NCI-H345 treated with DMSO at 0.1 percent for 48 hours (cell line): ENCODE measurements around the gene CNR2.
"Not testable (repeated sequence)": the region's sequence is repeated elsewhere in the genome, so short reads cannot be mapped to it uniquely, and the experiment has no call there.

ENCODE experiments used
- DNase-seq: peaks from one replicate; lab custom pipeline; 2025; ENCODE audit not compliant: unreplicated experiment; lab: John Stamatoyannopoulos, UW

CNR2 gene

DNA sequence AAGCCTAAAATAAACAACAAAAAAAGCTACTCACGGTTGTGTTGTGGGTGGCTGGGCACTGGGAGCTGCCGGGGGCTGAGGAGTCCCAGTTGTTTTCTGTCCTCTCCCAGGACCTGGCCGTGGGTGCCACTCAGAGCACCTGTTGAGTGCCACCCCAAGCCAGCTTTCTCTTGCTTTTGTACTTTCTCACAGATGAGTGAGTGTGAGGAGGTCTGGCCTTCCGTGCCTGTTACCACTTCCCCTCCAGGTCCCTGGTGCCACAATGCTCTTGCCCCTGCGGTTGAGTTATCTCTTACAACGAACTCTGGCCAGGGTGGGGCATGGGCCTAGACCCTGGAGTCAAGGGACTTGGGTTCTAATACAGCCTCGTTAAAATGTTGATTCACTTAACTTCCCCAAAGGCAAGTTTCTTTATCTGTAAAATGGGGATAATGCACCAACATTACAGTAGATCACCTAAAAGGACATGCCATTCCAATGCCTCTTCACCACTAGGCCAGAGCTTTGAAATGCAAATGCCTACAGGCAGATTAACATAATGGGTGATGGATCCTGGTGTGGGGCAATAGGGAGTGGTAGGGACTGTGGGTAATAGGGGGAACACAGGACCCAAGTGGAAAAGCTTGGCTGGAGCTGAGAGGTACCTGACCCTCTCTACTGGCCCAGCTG lies at the start of gene CNR2:
CNR2 (minus strand) TSS at position 151 of the 669 bp plus-strand sequence. CDS start 37,745 bp downstream, outside the sequence.
- no peak for DNase-seq

DNA sequence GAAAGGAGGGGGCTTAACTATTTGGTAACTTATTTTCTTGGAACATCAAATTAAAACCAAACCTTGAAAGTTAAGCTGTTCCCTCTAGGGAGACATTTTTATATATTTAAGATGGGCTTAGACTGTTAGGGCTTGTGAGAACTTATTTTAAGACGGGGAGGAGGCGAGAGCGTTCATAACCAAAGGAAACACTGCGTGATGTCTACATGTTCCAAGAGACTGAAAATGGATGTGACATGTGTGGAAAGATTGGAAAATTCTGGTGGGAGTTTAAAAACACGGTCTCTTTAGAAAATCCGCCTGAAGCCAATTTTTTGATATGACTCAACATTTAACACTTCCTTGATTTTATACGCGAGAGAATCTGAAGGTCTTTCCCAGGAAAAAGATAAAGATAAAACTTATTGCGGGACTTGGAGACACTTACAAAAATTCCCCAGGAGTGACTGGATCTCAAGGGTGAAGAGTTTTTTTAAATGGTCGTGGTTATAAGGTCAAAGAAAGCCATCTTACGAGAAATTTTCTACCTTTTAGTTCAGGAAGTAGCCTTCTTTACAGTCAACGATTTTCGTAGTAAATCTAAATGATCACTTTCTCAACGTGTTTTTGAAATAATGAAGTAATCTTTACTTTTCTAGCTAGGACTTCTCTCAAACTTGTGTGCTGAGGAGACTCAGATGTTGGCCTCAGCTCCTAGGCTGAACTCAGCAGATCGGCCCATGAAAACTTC lies 47.3 kb upstream of the CNR2 start:
- DNase-seq: no peak

DNA sequence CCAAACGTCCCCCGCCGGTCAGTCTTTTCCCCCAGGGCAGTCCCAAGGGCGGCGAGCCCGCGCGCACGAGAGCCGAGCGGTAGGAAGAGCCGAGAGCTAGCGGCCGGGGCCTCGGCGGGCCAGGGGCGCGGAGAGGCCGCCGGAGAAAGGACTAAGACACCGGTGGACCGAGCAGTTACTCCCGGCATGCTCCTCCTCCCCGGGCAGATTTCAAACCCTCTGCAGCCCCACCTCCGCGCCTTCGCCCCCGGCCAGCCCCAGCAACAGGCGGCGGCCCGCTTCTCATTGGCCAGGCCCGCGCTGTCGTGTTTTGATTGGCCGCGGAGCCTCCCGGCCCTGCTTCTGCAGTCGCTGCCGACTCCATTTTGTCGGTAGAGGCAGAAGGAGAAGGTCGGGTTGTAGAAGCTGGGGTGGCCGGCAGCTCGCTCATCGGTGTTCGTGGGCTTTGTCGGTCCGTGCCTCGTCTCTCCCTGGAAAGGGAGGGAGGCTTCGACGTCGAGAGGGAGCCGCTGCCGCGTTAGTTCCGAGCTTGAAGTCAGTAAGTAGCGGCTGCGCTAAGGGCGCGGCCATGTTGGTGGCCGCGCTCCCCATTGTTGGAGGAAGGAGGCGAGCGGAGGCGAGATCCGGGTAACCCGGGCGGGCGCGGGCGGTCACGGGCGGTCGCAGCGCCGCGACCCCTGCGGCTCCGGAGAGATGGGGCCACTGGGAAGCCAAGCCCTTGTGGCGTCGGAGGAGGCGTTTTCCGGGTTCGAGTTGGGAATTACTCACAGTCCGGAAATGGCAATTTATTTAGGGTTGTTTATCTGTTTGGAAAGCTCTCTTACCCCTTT lies 46.5 kb upstream of the CNR2 start, which contains the start of gene PNRC2:
PNRC2 (plus strand) TSS at position 368 of the 830 bp plus-strand sequence. CDS start 1,630 bp downstream, outside the sequence.
- DNase-seq: peak; percentile 90

DNA sequence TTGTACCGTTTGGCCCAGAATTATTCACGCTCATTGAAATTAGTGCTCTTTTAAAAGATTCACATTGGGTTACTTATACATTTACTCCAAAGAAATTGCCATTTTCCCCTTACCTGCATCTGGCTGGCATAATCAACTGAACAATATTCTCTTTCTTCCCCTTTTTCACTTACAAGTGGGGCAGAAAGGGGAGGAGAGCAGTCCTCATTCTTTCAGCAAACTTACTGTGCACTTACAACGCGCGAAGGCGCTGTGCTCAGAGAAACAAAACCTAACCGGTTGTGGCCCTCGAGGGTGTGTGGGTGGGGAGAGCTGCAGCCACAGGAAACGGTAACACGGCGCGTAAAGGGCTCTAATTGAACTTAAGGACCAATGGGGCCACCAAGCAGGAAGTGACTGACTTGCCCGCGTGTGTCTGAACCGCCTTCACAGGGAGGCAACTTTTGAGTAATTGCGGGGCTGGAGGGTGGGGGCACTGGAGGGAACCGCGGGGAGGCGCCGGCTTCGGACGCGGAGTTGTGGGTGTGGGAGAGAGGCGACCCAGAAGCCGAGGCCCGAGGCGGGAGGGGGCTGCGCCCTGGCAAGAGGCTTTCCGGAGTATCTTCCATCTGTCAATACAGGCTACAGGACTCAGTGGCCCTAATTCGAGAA lies 45.8 kb upstream of the CNR2 start:
- peak; percentile 84 for DNase-seq

- DNase-seq: not testable (repeated sequence)
Observed at GRCh38 chr1:23958040-23958809, 45.1 kb upstream of the CNR2 start.

DNA sequence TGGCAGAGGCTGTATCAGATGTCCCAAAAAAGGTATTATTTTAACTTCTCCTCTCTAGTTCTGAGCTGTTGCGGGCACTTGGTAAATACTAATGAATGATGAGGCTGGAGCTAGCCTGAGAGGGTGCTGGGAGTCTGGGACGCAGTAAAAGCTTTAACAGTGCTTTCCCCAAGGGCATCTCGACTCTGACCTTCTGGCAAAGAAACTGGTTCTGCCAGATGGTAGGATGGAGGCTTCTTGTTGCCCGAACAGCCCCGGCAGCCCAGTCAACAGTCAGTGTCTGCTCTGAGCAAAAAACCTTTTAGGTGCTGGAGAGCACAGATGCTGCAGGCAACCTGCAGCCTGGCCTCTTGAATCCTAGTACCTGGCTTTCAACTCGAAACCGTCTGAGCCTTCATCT lies 43.9 kb upstream of the CNR2 start:
- DNase-seq: no peak

DNA sequence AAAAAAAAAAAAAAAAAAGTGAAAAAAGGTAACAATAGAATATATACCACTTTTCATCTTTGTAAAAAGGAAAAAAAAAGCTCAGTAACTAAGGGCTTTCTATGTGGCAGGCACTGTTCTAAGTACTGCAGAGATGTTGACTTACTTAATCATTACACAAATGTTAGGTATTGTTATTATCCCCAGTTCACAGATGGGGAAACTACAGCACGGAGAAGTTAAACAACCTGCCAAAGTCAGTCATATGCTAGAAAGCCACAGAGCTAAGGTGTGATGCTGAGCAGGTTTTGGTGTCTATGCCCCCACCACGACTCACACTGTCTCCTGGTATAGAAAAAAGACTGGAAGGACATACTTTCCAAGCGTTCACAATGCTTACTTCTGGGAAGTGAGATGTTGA lies 39.9 kb upstream of the CNR2 start:
- DNase-seq: no peak

GRCh38 chr1:23947366-23947765 lies 34.2 kb upstream of the CNR2 start:
- no peak for DNase-seq

GRCh38 chr1:23936481-23937176 lies 23.5 kb upstream of the CNR2 start:
- DNase-seq: no peak

GRCh38 chr1:23931491-23931880 lies 18.3 kb upstream of the CNR2 start:
- DNase-seq: no peak

DNA sequence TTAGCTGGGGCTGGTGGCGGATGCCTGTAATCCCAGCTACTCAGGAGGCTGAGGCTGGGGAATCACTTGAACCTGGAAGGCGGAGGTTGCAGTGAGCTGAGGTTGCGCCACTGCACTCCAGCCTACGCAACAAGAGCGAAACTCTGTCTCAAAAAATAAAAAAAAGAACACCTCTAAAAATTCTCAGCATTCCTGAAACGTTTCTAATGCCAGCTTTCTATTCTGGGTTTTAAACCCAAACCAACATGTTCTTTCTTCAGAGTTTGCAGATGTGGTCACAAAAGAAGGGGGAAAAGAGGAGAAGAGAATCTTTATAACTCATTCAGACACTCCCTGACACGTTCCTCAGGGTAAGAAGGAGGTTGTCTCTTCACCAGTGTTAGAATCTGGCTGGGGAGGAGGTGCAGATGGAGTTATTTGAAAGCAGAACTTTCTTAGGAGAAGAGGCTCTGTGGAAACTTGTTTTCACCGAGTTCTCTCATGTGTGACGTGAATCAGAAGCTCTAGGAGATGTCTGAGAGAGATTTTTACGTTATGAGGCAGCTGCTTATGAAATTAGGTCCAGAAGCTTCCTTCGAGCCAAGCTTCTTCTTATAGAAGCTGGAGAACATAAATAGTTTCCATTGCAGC lies 17.8 kb upstream of the CNR2 start:
- no peak for DNase-seq

DNA sequence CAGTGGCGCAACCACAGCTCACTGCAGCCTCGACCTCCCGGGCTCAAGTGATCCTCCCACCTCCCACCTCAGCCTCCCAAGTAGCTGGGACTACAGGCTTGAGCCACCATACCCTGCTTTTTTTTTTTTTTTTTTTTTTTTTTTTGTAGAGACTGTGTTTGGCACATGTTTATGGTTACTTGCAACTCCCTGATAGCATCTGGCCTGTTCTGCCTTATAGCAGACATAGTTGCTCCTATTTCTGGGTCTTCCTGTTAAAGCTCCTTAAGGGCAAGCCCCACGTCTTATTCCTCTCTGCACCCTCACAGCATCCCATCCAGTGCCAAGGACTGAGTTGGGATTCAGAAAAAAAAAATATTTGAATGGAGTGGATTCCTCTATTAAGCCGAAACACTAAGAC lies 17.1 kb upstream of the CNR2 start:
- no peak for DNase-seq

DNA sequence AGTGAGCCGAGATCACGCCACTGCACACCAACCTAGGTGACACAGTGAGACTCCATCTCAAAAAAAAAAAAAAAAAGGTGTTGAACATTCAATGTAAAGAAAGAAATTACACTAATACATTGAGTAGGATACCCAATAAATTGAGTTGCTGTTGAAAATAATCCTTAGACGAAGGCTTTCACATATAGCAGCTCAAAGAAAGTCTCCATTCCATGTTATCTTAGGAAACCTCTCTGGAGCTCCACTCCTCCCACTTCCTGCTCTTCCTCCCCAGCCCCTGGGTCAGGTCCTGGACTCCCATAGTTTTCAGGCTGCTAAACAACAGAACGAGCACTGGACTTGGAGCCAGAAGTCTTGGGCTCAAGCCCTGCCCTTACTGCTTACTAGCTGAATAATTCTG lies 15.6 kb upstream of the CNR2 start:
- DNase-seq: no peak

- DNase-seq: no peak
Observed at GRCh38 chr1:23927097-23927496, 13.9 kb upstream of the CNR2 start.

GRCh38 chr1:23925279-23925678 lies 12.1 kb upstream of the CNR2 start:
- DNase-seq: no peak

- DNase-seq: no peak
Observed at GRCh38 chr1:23924601-23925000, 11.4 kb upstream of the CNR2 start.

DNA sequence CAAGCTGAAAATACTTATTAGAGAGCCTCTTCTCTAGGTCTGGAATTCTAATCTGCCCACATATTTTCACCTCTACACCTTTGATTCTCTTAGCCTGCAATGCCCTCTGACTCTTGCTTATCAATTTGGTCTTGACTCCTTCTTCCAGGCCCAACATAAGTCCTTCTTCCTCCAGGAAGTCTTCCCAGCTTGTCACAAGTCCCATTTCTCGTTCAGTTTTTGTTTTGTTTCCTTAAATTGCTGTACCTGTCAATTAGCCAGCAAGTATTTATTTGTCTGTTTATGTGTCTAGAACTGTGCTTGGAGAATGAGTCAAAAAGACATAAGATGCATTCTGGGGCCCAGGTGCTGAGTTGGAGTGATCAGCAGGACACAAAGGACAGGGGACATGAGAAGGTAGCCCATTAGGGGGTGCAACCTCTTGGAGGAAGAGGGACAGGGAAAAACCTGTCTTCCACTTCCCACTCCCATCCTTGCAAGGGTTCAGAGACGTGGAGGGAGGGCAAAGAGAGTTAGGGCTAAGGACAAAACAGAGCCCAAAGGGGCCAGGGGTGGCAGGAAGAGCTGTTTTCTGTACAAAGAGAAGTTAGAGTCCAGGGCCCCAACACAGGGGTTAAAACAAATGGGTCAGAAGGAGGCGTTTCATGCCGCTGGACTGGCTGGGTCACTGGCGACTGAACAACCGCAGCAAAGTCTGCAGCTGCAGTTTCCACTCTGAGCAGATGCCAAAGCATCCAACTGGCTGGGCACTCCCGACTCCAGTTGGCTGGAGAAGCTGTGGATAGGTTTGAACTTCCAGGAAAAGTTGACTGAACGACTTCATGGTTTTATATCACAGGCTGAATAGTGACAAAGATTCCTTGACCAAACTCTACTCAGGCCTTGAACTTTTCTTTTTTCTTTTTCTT lies 10.7 kb upstream of the CNR2 start:
- no peak for DNase-seq

DNA sequence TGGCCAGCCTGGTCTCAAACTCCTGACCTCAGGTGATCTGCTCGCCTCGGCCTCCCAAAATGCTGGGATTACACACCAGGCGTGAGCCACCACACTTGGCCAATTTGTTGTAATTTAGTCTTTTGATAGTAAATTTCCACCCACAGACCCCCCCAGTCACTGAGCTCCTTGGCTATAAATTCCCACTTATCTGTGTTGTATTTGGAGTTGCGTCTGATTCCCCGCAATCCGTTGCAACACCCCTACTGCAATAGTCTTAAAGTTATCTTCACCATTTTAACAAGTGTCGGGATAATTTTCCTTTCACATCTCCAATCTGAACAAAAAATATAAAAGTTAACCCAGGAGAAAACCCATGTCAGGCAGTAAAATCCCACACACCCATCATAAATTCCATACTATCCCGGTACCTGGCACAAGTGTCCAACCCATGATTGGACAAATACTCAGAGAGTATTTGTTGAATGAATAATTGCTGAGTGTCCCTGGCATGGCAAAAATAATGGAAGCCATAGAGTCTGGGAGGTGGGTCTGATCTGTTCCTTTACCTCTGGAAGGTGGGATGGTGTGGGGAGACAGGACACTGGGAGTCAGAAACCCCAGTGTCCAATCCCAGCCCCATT lies 9.3 kb upstream of the CNR2 start:
- no peak for DNase-seq
